ENCODE results near the gene LRRC74A. TPM values are rescaled to one million over a fixed set of nuclear protein-coding genes. Genes with fewer than 3 reads are reported as not detected.

The LRRC74A gene
- total and polyA plus RNA-seq, 2 donors (not counting 3 experiments of a cell fraction or from before 2014, with no cell fraction given): not detected

DNA sequence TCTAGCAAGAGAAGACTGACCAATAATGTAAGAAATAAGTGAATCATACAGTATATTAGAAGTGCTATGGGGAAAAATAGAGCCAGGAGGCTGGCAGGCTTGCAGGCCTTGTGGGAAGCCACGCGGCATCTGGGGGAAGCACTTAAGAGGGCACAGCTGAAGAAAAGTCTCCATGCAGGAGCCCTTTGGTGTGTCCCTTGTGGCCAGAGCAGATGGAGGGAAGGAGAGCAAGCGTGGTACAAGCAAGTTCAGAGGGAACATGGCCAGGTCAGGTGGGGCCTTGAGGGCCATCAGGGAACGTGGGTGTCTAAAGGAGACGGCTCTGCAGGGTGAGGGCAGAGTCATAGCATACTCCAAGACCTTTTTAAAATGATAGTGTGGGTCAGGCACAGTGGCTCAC is 51.7 kb downstream of the LRRC74A start:
- BruUV-seq (replicated peaks): no TSS peak
- H3K9ac ChIP-seq (replicated peaks; ENCODE audit: extremely low read depth, insufficient read depth, low read length): no peak overlapping the region
- intact Hi-C loops (cut with micrococcal nuclease) (no loop called here), dilution Hi-C loops (cut with MboI; ENCODE audit: extremely low pct_ligation_motif_present, low sequenced_read_pairs) (loop anchor here (25.0 kb wide), 1 partner anchor 209 kb away; the partner anchor contains the start of gene CIPC)
- CTCF ChIA-PET: interaction anchor here (4.1 to 7.8 kb wide), 3 partner anchors 34 to 273 kb away, joined by 43 to 450 read pairs (median 166); no protein-coding TSS in a partner anchor
- H2AFZ ChIP-seq (ENCODE audit: low read depth, low read length): no peak overlapping the region
- no peak for DNase-seq (ENCODE audit: low read depth, low spot score)
- no peak overlapping the region for H3K4me2 ChIP-seq (ENCODE audit: insufficient read depth, low read length)
- no peaks in the 10 kb centered on the region for H4K20me1 ChIP-seq (replicated peaks; ENCODE audit: control insufficient read depth, extremely low read depth, insufficient read depth, low read length)
- no peaks in the 10 kb centered on the region for H3K36me3 ChIP-seq (ENCODE audit: control insufficient read depth in 2 of 2, extremely low read depth in 1 of 2, insufficient read depth in 2 of 2, low read length in 2 of 2)
- no peaks in the 10 kb centered on the region for H3K4me1 ChIP-seq (ENCODE audit: control insufficient read depth, extremely low read depth, insufficient read depth, low read length)
- no peak for TF ChIP-seq FOS (IDR thresholded peaks at IDR 0.05; ENCODE audit: borderline replicate concordance, insufficient read depth, low read length)
- TF ChIP-seq POLR2A (IDR thresholded peaks at IDR 0.05; ENCODE audit: low read depth, low read length): no peak
- no peaks in the 10 kb centered on the region for H3K79me2 ChIP-seq (ENCODE audit: control insufficient read depth, insufficient read depth, low read length)
- H3K9me1 ChIP-seq (replicated peaks; ENCODE audit: control insufficient read depth, extremely low read depth, insufficient read depth, low read length): no peaks in the 10 kb centered on the region
- no peak overlapping the region for H3K4me3 ChIP-seq (replicated peaks in 1 of 3; ENCODE audit: insufficient read depth in 1 of 3, low read depth in 1 of 3, low read length in 3 of 3)
- POLR2A ChIA-PET: no interaction called here
- no peaks in the 10 kb centered on the region for H3K27me3 ChIP-seq (ENCODE audit: control insufficient read depth in 2 of 2, insufficient read depth in 2 of 2, low read length in 2 of 2)
- H3K27ac ChIP-seq (ENCODE audit: insufficient read depth, low read depth, low read length): no peak overlapping the region
- no peaks in the 10 kb centered on the region for H3K9me3 ChIP-seq (replicated peaks; ENCODE audit: control insufficient read depth, insufficient read depth, low read length)
- no peak for FAIRE-seq

DNA sequence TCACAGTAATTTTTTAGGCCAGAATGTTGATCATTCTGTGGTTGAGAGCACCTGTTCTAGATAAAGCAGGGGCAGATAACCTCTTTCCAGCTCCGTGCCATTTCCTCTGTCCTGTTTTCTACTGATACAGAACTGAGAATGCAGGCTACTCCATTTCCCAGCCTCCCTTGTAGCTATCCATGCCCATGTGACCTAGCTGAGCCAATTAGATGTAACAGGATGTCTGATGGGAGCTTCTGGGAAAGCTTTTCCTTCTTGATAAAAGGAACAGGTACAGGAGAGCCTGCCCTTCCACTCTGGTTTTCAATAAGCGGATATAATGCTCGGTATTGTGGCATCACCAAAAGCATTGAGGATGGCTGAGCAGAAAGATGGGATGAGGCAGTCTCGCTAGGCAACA is 54.2 kb downstream of the LRRC74A start:
- Histone ChIP-seq H3K9me3 (replicated peaks; ENCODE audit: control insufficient read depth, insufficient read depth, low read length) (no peaks in the 10 kb centered on the region), H3K27ac (ENCODE audit: insufficient read depth, low read depth, low read length) (no peak overlapping the region), H3K9ac (replicated peaks; ENCODE audit: extremely low read depth, insufficient read depth, low read length) (no peak overlapping the region), H3K9me1 (replicated peaks; ENCODE audit: control insufficient read depth, extremely low read depth, insufficient read depth, low read length) (no peaks in the 10 kb centered on the region), H4K20me1 (replicated peaks; ENCODE audit: control insufficient read depth, extremely low read depth, insufficient read depth, low read length) (no peaks in the 10 kb centered on the region), H3K36me3 (ENCODE audit: control insufficient read depth in 2 of 2, extremely low read depth in 1 of 2, insufficient read depth in 2 of 2, low read length in 2 of 2) (no peaks in the 10 kb centered on the region), H3K4me3 (replicated peaks in 1 of 3; ENCODE audit: insufficient read depth in 1 of 3, low read depth in 1 of 3, low read length in 3 of 3) (no peak overlapping the region), H3K4me2 (ENCODE audit: insufficient read depth, low read length) (no peak overlapping the region), H3K79me2 (ENCODE audit: control insufficient read depth, insufficient read depth, low read length) (no peaks in the 10 kb centered on the region), H2AFZ (ENCODE audit: low read depth, low read length) (no peak overlapping the region), H3K4me1 (ENCODE audit: control insufficient read depth, extremely low read depth, insufficient read depth, low read length) (no peaks in the 10 kb centered on the region), H3K27me3 (ENCODE audit: control insufficient read depth in 2 of 2, insufficient read depth in 2 of 2, low read length in 2 of 2) (peaks cover 0 to 2% of the 10 kb centered on the region in 2 experiments)
- ChIA-PET POLR2A (no interaction called here), CTCF (interaction anchor here (0.8 to 2.4 kb wide), 5 partner anchors 8 to 215 kb away, joined by 3 to 8 read pairs (median 5); no protein-coding TSS in a partner anchor)
- DNase-seq (ENCODE audit: low read depth, low spot score) (no peak), FAIRE-seq (no peak)
- TF ChIP-seq POLR2AphosphoS5 (IDR thresholded peaks at IDR 0.05; ENCODE audit: insufficient read depth, low read depth, low read length) (no peak), GATA2 (IDR thresholded peaks at IDR 0.05; ENCODE audit: insufficient read depth, insufficient read length, low read depth, low read length) (no peak), FOS (IDR thresholded peaks at IDR 0.05; ENCODE audit: borderline replicate concordance, insufficient read depth, low read length) (no peak), POLR2A (IDR thresholded peaks at IDR 0.05; ENCODE audit: low read depth, low read length) (no peak), MYC (IDR thresholded peaks at IDR 0.05; ENCODE audit: low read depth, low read length) (no peak), JUN (IDR thresholded peaks at IDR 0.05; ENCODE audit: borderline replicate concordance, insufficient read depth, insufficient read length, low read depth) (no peak), EZH2 (IDR thresholded peaks at IDR 0.05; ENCODE audit: borderline replicate concordance, low read depth, low read length, severe bottlenecking) (no peak)
- TF ChIP-seq, protein P1, sequence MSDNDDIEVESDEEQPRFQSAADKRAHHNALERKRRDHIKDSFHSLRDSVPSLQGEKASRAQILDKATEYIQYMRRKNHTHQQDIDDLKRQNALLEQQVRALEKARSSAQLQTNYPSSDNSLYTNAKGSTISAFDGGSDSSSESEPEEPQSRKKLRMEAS (IDR thresholded peaks at IDR 0.05; ENCODE audit: insufficient read depth, insufficient read length): no peak
- TF ChIP-seq, protein P2, sequence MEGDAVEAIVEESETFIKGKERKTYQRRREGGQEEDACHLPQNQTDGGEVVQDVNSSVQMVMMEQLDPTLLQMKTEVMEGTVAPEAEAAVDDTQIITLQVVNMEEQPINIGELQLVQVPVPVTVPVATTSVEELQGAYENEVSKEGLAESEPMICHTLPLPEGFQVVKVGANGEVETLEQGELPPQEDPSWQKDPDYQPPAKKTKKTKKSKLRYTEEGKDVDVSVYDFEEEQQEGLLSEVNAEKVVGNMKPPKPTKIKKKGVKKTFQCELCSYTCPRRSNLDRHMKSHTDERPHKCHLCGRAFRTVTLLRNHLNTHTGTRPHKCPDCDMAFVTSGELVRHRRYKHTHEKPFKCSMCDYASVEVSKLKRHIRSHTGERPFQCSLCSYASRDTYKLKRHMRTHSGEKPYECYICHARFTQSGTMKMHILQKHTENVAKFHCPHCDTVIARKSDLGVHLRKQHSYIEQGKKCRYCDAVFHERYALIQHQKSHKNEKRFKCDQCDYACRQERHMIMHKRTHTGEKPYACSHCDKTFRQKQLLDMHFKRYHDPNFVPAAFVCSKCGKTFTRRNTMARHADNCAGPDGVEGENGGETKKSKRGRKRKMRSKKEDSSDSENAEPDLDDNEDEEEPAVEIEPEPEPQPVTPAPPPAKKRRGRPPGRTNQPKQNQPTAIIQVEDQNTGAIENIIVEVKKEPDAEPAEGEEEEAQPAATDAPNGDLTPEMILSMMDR (IDR thresholded peaks at IDR 0.05; ENCODE audit: extremely low read depth in 1 of 2, insufficient read depth in 1 of 2, low read depth in 1 of 2, low read length in 2 of 2): no peak
- intact Hi-C loops (cut with micrococcal nuclease) (no loop called here), dilution Hi-C loops (cut with MboI; ENCODE audit: extremely low pct_ligation_motif_present, low sequenced_read_pairs) (loop anchor here (25.0 kb wide), 1 partner anchor 207 kb away; the partner anchor contains the start of gene CIPC)
- BruUV-seq (replicated peaks): no TSS peak

Measured in endothelial cell of umbilical vein (primary cell).